Endothelial cell of umbilical vein (primary cell): ENCODE data around the gene VMP1. TPM values are rescaled to one million over a fixed set of nuclear protein-coding genes. Genes with fewer than 3 reads are reported as not detected.

Experiments used
- Bru-seq: library from RNA; stranded (reverse); fragments of 400-500 nt; gene quantifications from one replicate; lab custom pipeline; 2021; lab: Mats Ljungman, UMichigan
- BruChase-seq, 2 experiments: library from RNA; stranded (reverse); fragments of 400-500 nt; gene quantifications; one replicate each; lab custom pipeline; 2021; lab: Mats Ljungman, UMichigan
- BruUV-seq: library from RNA; stranded (reverse); fragments of 400-500 nt; replicated peaks from 2 replicates; lab custom pipeline; 2021; lab: Mats Ljungman, UMichigan
- CTCF ChIA-PET: fragments of 300-600, 350-600 bp; sonication (Branson Sonifier 250); formaldehyde crosslinking; loops from one replicate; lab custom pipeline; 2021; ENCODE audit warnings: antibody characterized with exemption, inconsistent platforms; lab: Charles Lee
- POLR2A ChIA-PET: fragments of 300-600, 350-600 bp; sonication (Branson Sonifier 250); formaldehyde crosslinking; loops from one replicate; lab custom pipeline; 2021; ENCODE audit warnings: antibody characterized with exemption, inconsistent platforms; lab: Charles Lee
- DNase-seq: peaks from one replicate; pipeline ENCODE4 v3.0.0-alpha.2; 2011; ENCODE audit warnings: low read depth, low spot score
- FAIRE-seq: peaks from 2 replicates; lab custom pipeline; 2011; peaks lifted over from hg19 to GRCh38; lab: Jason Lieb, UNC
- H2AFZ ChIP-seq: 2 replicates; pipeline ENCODE4 v1.6.0; 2012; ENCODE audit warnings: low read depth, low read length, control low read depth, inconsistent platforms
- H3K27ac ChIP-seq: 2 replicates; pipeline ENCODE4 v1.5.1; 2011; ENCODE audit warnings: low read depth, mild to moderate bottlenecking, control low read depth, low read length, moderate library complexity; ENCODE audit not compliant: insufficient read depth
- H3K27me3 ChIP-seq, 2 experiments: 2 replicates each; pipeline versions ENCODE4 v1.6.0 to v1.6.1; 2011; ENCODE audit warnings: low read length in 2 of 2, mixed read lengths in 1 of 2; ENCODE audit not compliant: control insufficient read depth in 2 of 2, insufficient read depth in 2 of 2
- H3K36me3 ChIP-seq, 2 experiments: 2 replicates in 1 of 2; 3 replicates in 1 of 2; pipeline ENCODE4 v1.5.1; 2011; ENCODE audit warnings: low read length in 2 of 2, mild to moderate bottlenecking in 1 of 2, moderate library complexity in 1 of 2; ENCODE audit not compliant: control insufficient read depth in 2 of 2, insufficient read depth in 2 of 2; ENCODE audit errors: extremely low read depth in 1 of 2
- H3K4me1 ChIP-seq: 3 replicates; pipeline ENCODE4 v1.5.1; 2011; ENCODE audit warnings: mild to moderate bottlenecking, low read length; ENCODE audit not compliant: control insufficient read depth, insufficient read depth; ENCODE audit errors: extremely low read depth
- H3K4me2 ChIP-seq: 2 replicates; pipeline ENCODE4 v1.6.1; 2011; ENCODE audit warnings: low read length, control low read depth, mixed read lengths; ENCODE audit not compliant: insufficient read depth
- H3K4me3 ChIP-seq, 3 experiments: fragments of 200-600 bp in 1 of 3; sonication (generic), shearing (Covaris generic) in 1 of 3; replicated peaks in 1 of 3; 2 replicates each; pipeline ENCODE4 v1.5.1; 2011 to 2016; ENCODE audit warnings: control low read depth in 3 of 3, low read length in 3 of 3, mild to moderate bottlenecking in 2 of 3, inconsistent platforms in 1 of 3, low read depth in 1 of 3, moderate library complexity in 1 of 3; ENCODE audit not compliant: insufficient read depth in 1 of 3
- H3K79me2 ChIP-seq: 2 replicates; pipeline ENCODE4 v1.6.0; 2012; ENCODE audit warnings: low read length, inconsistent platforms; ENCODE audit not compliant: control insufficient read depth, insufficient read depth
- H3K9ac ChIP-seq: replicated peaks from 2 replicates; pipeline ENCODE3; 2011; ENCODE audit warnings: low read length, control low read depth; ENCODE audit not compliant: insufficient read depth; ENCODE audit errors: extremely low read depth
- H3K9me1 ChIP-seq: replicated peaks from 3 replicates; pipeline ENCODE4 v1.6.0; 2011; ENCODE audit warnings: mild to moderate bottlenecking, low read length; ENCODE audit not compliant: control insufficient read depth, insufficient read depth; ENCODE audit errors: extremely low read depth
- H3K9me3 ChIP-seq: replicated peaks from 2 replicates; pipeline ENCODE4 v1.5.1; 2012; ENCODE audit warnings: low read length, inconsistent platforms; ENCODE audit not compliant: control insufficient read depth, insufficient read depth
- H4K20me1 ChIP-seq: replicated peaks from 2 replicates; pipeline ENCODE3; 2011; ENCODE audit warnings: mild to moderate bottlenecking, low read length; ENCODE audit not compliant: control insufficient read depth, insufficient read depth; ENCODE audit errors: extremely low read depth
- EZH2 ChIP-seq: IDR thresholded peaks from 2 replicates; pipeline ENCODE4 v1.6.1; 2012; ENCODE audit warnings: borderline replicate concordance, low read depth, mild to moderate bottlenecking, moderate library complexity, low read length, inconsistent platforms; ENCODE audit not compliant: severe bottlenecking
- FOS ChIP-seq: IDR thresholded peaks from 2 replicates; pipeline ENCODE4 v1.6.1; 2011; ENCODE audit warnings: mild to moderate bottlenecking, low read length, moderate library complexity, borderline replicate concordance; ENCODE audit not compliant: insufficient read depth
- GATA2 ChIP-seq: IDR thresholded peaks from 2 replicates; pipeline ENCODE4 v1.7.0; 2011; ENCODE audit warnings: low read depth, mild to moderate bottlenecking, moderate library complexity, mixed read lengths, low read length; ENCODE audit not compliant: insufficient read length, insufficient read depth
- JUN ChIP-seq: IDR thresholded peaks from 2 replicates; pipeline ENCODE4 v1.6.1; 2011; ENCODE audit warnings: borderline replicate concordance, low read depth; ENCODE audit not compliant: insufficient read length, insufficient read depth
- MYC ChIP-seq: IDR thresholded peaks from one replicate; pipeline ENCODE4 v1.6.1; 2011; ENCODE audit warnings: mild to moderate bottlenecking, low read depth, low read length
- POLR2A ChIP-seq: IDR thresholded peaks from 2 replicates; pipeline ENCODE4 v1.6.1; 2012; ENCODE audit warnings: low read depth, mild to moderate bottlenecking, control low read depth, low read length
- POLR2AphosphoS5 ChIP-seq: IDR thresholded peaks from 2 replicates; pipeline ENCODE4 v1.6.1; 2012; ENCODE audit warnings: low read depth, mild to moderate bottlenecking, control low read depth, low read length, moderate library complexity; ENCODE audit not compliant: insufficient read depth
- dilution Hi-C: fragments of 300-500 bp; cut with MboI; formaldehyde crosslinking; loops from one replicate; pipeline ENCODE4 v1.15.0; 2019; ENCODE audit warnings: low sequenced_read_pairs; ENCODE audit not compliant: extremely low pct_ligation_motif_present
- intact Hi-C: fragments of 100-400 bp; cut with micrococcal nuclease; formaldehyde crosslinking; loops from one replicate; pipeline ENCODE4 v1.10.0; 2022
- long read RNA-seq: library from polyadenylated mRNA; stranded (forward); transcript quantifications from one replicate; pipeline ENCODE4 v2.0.0, GENCODE V29; 2021
- polyA minus RNA-seq, 3 experiments: library from RNA; depleted of rRNA, polyadenylated mRNA; stranded (reverse); fragments of >200 nt; gene quantifications; 1 replicate in 1 of 3; 2 replicates in 2 of 3; pipeline ENCODE4 v1.2.3, GENCODE V29; 2011
- polyA plus RNA-seq, 4 experiments: library from polyadenylated mRNA; depleted of rRNA in 3 of 4; stranded (reverse) in 3 of 4; unstranded in 1 of 4; fragments of >200 nt; gene quantifications; 2 replicates each; pipeline versions ENCODE4 v1.2.1 to v1.2.3, GENCODE V29; 2011 to 2012; ENCODE audit warnings: missing spikeins in 1 of 4
- total RNA-seq: library from RNA; stranded (reverse); gene quantifications from 2 replicates; pipeline ENCODE4 v1.2.3, GENCODE V29; 2021
- TF ChIP-seq, protein P1 (sequence below): IDR thresholded peaks from 2 replicates; pipeline ENCODE4 v1.6.1; 2011; ENCODE audit not compliant: insufficient read depth, insufficient read length

The VMP1 gene
- total RNA-seq (270 and 321 TPM in 2 replicates), polyA plus RNA-seq (121 and 138 TPM in 2 replicates), polyA minus RNA-seq (581 and 744 TPM in 2 replicates), Bru-seq, nascent RNA (percentile 97 among the genes with signal in this experiment), BruChase-seq, experiment 1, labeled RNA remaining after a 6-hour chase (percentile 87 among the genes with signal in this experiment), BruChase-seq, experiment 2, labeled RNA remaining after a 2-hour chase (percentile 88 among the genes with signal in this experiment)
- 82.1 and 129 TPM in 2 replicates for polyA plus RNA-seq (2011; cell fraction: cytosol; rRNA removed)
- polyA plus RNA-seq (2011; cell fraction: nucleus; rRNA removed) = 480 and 810 TPM in 2 replicates
- 259 and 273 TPM in 2 replicates for polyA plus RNA-seq (2012)
- polyA minus RNA-seq (2011; cell fraction: cytosol; rRNA and poly(A)+ RNA removed) = 54.0 TPM
- 786 and 1,192 TPM in 2 replicates for polyA minus RNA-seq (2011; cell fraction: nucleus; rRNA and poly(A)+ RNA removed)
- long read RNA-seq, full-length matches to known transcripts = 277 of 327 reads
- long read RNA-seq, partial matches to known transcripts = 14 of 327 reads
- long read RNA-seq, other reads (novel, unspliced or antisense) = 36 of 327 reads

GRCh38 chr17:59707149-59707970 is at the start of gene VMP1, which contains the start of gene PTRH2:
Gene VMP1 (plus strand): TSS chr17:59707654. CDS start chr17:59731447, 23,793 bp downstream.
Gene PTRH2 (minus strand): TSS chr17:59707430. CDS start chr17:59697978, 9,452 bp downstream.
- TF ChIP-seq, protein P1, sequence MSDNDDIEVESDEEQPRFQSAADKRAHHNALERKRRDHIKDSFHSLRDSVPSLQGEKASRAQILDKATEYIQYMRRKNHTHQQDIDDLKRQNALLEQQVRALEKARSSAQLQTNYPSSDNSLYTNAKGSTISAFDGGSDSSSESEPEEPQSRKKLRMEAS = peak; percentile 88
- TF ChIP-seq MYC = peak; percentile 96
- TF ChIP-seq POLR2A = peak; percentile 94
- peak; percentile 81 for TF ChIP-seq POLR2AphosphoS5
- TF ChIP-seq GATA2 = no peak
- TF ChIP-seq EZH2 = no peak
- TF ChIP-seq FOS = no peak
- TF ChIP-seq JUN = peak; percentile 33
- Histone ChIP-seq H4K20me1 (no peaks in the 10 kb centered on the region), H3K4me3 (peak within 1 kb of the TSS; percentile 59 to 90 (median 89)), H3K4me2 (peak within 1 kb of the TSS; percentile 93), H3K79me2 (peaks cover 93% of the 10 kb centered on the region), H3K9me3 (no peaks in the 10 kb centered on the region), H2AFZ (peak within 1 kb of the TSS; percentile 10), H3K27me3 (no peaks in the 10 kb centered on the region), H3K4me1 (peaks cover 26% of the 10 kb centered on the region), H3K36me3 (no peaks in the 10 kb centered on the region), H3K9ac (peak within 1 kb of the TSS; percentile 99), H3K27ac (peak within 1 kb of the TSS; percentile 97), H3K9me1 (no peaks in the 10 kb centered on the region)
- dilution Hi-C loops = no loop called here
- CTCF ChIA-PET = interaction anchor here (1.1 to 3.6 kb wide), 6 partner anchors 19 to 207 kb away, joined by 3 to 39 read pairs (median 4); no protein-coding TSS in a partner anchor
- POLR2A ChIA-PET = interaction anchor here (0.7 to 1.4 kb wide), 7 partner anchors 21 to 146 kb away, joined by 3 to 7 read pairs (median 3); partner anchors contain the start of gene CLTC
- peak; percentile 100 for DNase-seq
- intact Hi-C loops = loop anchor here (1.0 to 10.0 kb wide), 5 partner anchors 88 to 550 kb away; partner anchors contain the start of genes CLTC, PRR11, SKA2 and YPEL2
- peak; percentile 100 for FAIRE-seq
- BruUV-seq = no TSS peak
